ENCODE data around the gene RNPEP.

GRCh38 chr1:201939574-201939973 is 42.9 kb upstream of the RNPEP start:
- TF ChIP-seq CTCF (IDR thresholded peaks at IDR 0.05; ENCODE audit: insufficient read depth, low read length, poor library complexity, severe bottlenecking) (no peak), EZH2phosphoT487 (conservative IDR thresholded peaks at IDR 0.05; ENCODE audit: low read length) (no peak)
